Right lobe of liver (tissue), 4 donors: Measurements from ENCODE around the gene DLGAP4.

Experiments
- CTCF ChIP-seq, 4 donors: fragments of 200-600 bp in 3 of 4; fragments of 450-650 bp in 1 of 4; IDR thresholded peaks; one replicate each; pipeline versions ENCODE4 v1.5.1 to v1.8.0; 2016 to 2022; ENCODE audit warnings: antibody characterized with exemption in 4 of 4, mild to moderate bottlenecking in 2 of 4
- POLR2A ChIP-seq: fragments of 450-650 bp; IDR thresholded peaks from one replicate; pipeline ENCODE4 v1.6.1; 2017; ENCODE audit warnings: antibody characterized with exemption, mild to moderate bottlenecking
- donor health status: DM: no; HTN: no; CAD: no.
- donor health status: DM: no; HTN: no; CAD: no.
- donor health status: DM: no; HTN: yes; CAD: no.

- TF ChIP-seq CTCF (IDR thresholded peaks at IDR 0.05) (no peak), POLR2A (no peak)
These were observed 163.8 kb downstream of the DLGAP4 start for GRCh38 chr20:36469973-36470372.
